ENCODE measurements around the gene S100A8.
"Not testable (repeated sequence)": the region's sequence is repeated elsewhere in the genome, so short reads cannot be mapped to it uniquely, and the experiment has no call there.

S100A8 gene

GRCh38 chr1:153428073-153428638, 37.3 kb upstream of the S100A8 start:
- no peak overlapping the region for H3K4me3 ChIP-seq
- in situ Hi-C loops (cut with MboI; ENCODE audit: low sequenced_read_pairs), result no loop called here
- no peak for DNase-seq (ENCODE audit: low spot score in 2 of 2)
- H3K9me3 ChIP-seq, result no peaks in the 10 kb centered on the region
- H3K27me3 ChIP-seq (ENCODE audit: low read depth), result peaks cover 3% of the 10 kb centered on the region; the same call in 1 of the 2 replicates
- H3K4me1 ChIP-seq, result no peaks in the 10 kb centered on the region
- no peaks in the 10 kb centered on the region for H3K36me3 ChIP-seq (replicated peaks)

- in situ Hi-C loops (cut with MboI; ENCODE audit: low sequenced_read_pairs), result no loop called here
- no peak overlapping the region for H3K4me3 ChIP-seq
- no peaks in the 10 kb centered on the region for H3K4me1 ChIP-seq
- peaks cover 3% of the 10 kb centered on the region; the same call in 1 of the 2 replicates for H3K27me3 ChIP-seq (ENCODE audit: low read depth)
- no peaks in the 10 kb centered on the region for H3K36me3 ChIP-seq (replicated peaks)
- no peak for DNase-seq (ENCODE audit: low spot score in 2 of 2)
- no peaks in the 10 kb centered on the region for H3K9me3 ChIP-seq
Measured at GRCh38 chr1:153426809-153427208, 35.9 kb upstream of the S100A8 start.

- no peak overlapping the region for H3K4me3 ChIP-seq
- peak; percentile 58 to 83 for DNase-seq (ENCODE audit: low spot score in 2 of 2)
- no peaks in the 10 kb centered on the region for H3K27me3 ChIP-seq (ENCODE audit: low read depth)
- H3K36me3 ChIP-seq (replicated peaks), result no peaks in the 10 kb centered on the region
- H3K9me3 ChIP-seq, result no peaks in the 10 kb centered on the region
- in situ Hi-C loops (cut with MboI; ENCODE audit: low sequenced_read_pairs), result no loop called here
- no peaks in the 10 kb centered on the region for H3K4me1 ChIP-seq
Measured at GRCh38 chr1:153422450-153423068, 31.7 kb upstream of the S100A8 start.

- Histone ChIP-seq H3K36me3 (replicated peaks) (no peaks in the 10 kb centered on the region), H3K9me3 (no peaks in the 10 kb centered on the region), H3K4me3 (no peak overlapping the region), H3K27me3 (ENCODE audit: low read depth) (no peaks in the 10 kb centered on the region), H3K4me1 (no peaks in the 10 kb centered on the region)
- DNase-seq (ENCODE audit: low spot score in 2 of 2), result no peak
- in situ Hi-C loops (cut with MboI; ENCODE audit: low sequenced_read_pairs), result no loop called here
Measured at GRCh38 chr1:153420306-153420705, 29.4 kb upstream of the S100A8 start.

GRCh38 chr1:153419436-153419793, 28.5 kb upstream of the S100A8 start:
- H3K4me3 ChIP-seq; in situ Hi-C loops (cut with MboI; ENCODE audit: low sequenced_read_pairs); H3K4me1 ChIP-seq; DNase-seq (ENCODE audit: low spot score in 2 of 2); H3K27me3 ChIP-seq (ENCODE audit: low read depth); H3K36me3 ChIP-seq (replicated peaks); H3K9me3 ChIP-seq: not testable (repeated sequence)

- H3K36me3 ChIP-seq (replicated peaks); H3K4me3 ChIP-seq; in situ Hi-C loops (cut with MboI; ENCODE audit: low sequenced_read_pairs); DNase-seq (ENCODE audit: low spot score in 2 of 2); H3K27me3 ChIP-seq (ENCODE audit: low read depth); H3K9me3 ChIP-seq; H3K4me1 ChIP-seq: not testable (repeated sequence)
Measured at GRCh38 chr1:153418758-153419435, 28.0 kb upstream of the S100A8 start.

- Histone ChIP-seq H3K4me3 (no peak overlapping the region), H3K4me1 (no peaks in the 10 kb centered on the region), H3K36me3 (replicated peaks) (no peaks in the 10 kb centered on the region), H3K27me3 (ENCODE audit: low read depth) (no peaks in the 10 kb centered on the region), H3K9me3 (no peaks in the 10 kb centered on the region)
- in situ Hi-C loops (cut with MboI; ENCODE audit: low sequenced_read_pairs), result no loop called here
- no peak for DNase-seq (ENCODE audit: low spot score in 2 of 2)
Measured at GRCh38 chr1:153417136-153417888, 26.4 kb upstream of the S100A8 start.

- DNase-seq (ENCODE audit: low spot score in 2 of 2), result no peak
- Histone ChIP-seq H3K4me1 (no peaks in the 10 kb centered on the region), H3K4me3 (no peak within 1 kb of the TSS), H3K9me3 (no peaks in the 10 kb centered on the region), H3K36me3 (replicated peaks) (no peaks in the 10 kb centered on the region), H3K27me3 (ENCODE audit: low read depth) (no peaks in the 10 kb centered on the region)
- in situ Hi-C loops (cut with MboI; ENCODE audit: low sequenced_read_pairs), result no loop called here
Measured at GRCh38 chr1:153415850-153416570, 25.1 kb upstream of the S100A8 start, which contains the start of gene S100A7A. S100A7A (plus strand) TSS chr1:153416520; CDS start chr1:153418083, 1,563 bp downstream.

GRCh38 chr1:153413961-153414360, 23.1 kb upstream of the S100A8 start:
- H3K4me3 ChIP-seq; H3K9me3 ChIP-seq; H3K4me1 ChIP-seq; DNase-seq (ENCODE audit: low spot score in 2 of 2); H3K36me3 ChIP-seq (replicated peaks); H3K27me3 ChIP-seq (ENCODE audit: low read depth); in situ Hi-C loops (cut with MboI; ENCODE audit: low sequenced_read_pairs): not testable (repeated sequence)

- DNase-seq (ENCODE audit: low spot score in 2 of 2); H3K9me3 ChIP-seq; H3K36me3 ChIP-seq (replicated peaks); H3K27me3 ChIP-seq (ENCODE audit: low read depth); in situ Hi-C loops (cut with MboI; ENCODE audit: low sequenced_read_pairs); H3K4me1 ChIP-seq; H3K4me3 ChIP-seq: not testable (repeated sequence)
Measured at GRCh38 chr1:153407274-153407673, 16.4 kb upstream of the S100A8 start.

GRCh38 chr1:153405825-153406599, 15.1 kb upstream of the S100A8 start:
- H3K9me3 ChIP-seq; in situ Hi-C loops (cut with MboI; ENCODE audit: low sequenced_read_pairs); DNase-seq (ENCODE audit: low spot score in 2 of 2); H3K4me3 ChIP-seq; H3K36me3 ChIP-seq (replicated peaks); H3K4me1 ChIP-seq; H3K27me3 ChIP-seq (ENCODE audit: low read depth): not testable (repeated sequence)

GRCh38 chr1:153404768-153405167, 13.9 kb upstream of the S100A8 start:
- Histone ChIP-seq H3K4me1 (no peaks in the 10 kb centered on the region), H3K4me3 (no peak overlapping the region), H3K36me3 (replicated peaks) (no peaks in the 10 kb centered on the region), H3K27me3 (ENCODE audit: low read depth) (peaks cover 6% of the 10 kb centered on the region; the same call in 1 of the 2 replicates), H3K9me3 (no peaks in the 10 kb centered on the region)
- in situ Hi-C loops (cut with MboI; ENCODE audit: low sequenced_read_pairs), result no loop called here
- peak in 1 of 2 experiments; percentile 61 for DNase-seq (ENCODE audit: low spot score in 2 of 2)
